NCI-H774 (cell line): ENCODE data around the gene EDDM13.
"Not testable (repeated sequence)": the region's sequence is repeated elsewhere in the genome, so short reads cannot be mapped to it uniquely, and the experiment has no call there.

ENCODE experiments used
- DNase-seq: peaks from one replicate; lab custom pipeline; 2025; lab: John Stamatoyannopoulos, UW

EDDM13 gene

GRCh38 chr19:56272161-56272798 is at the start of gene EDDM13:
Gene EDDM13, plus strand, starts transcription at chr19:56272748. Its CDS starts 87 bp downstream, at chr19:56272835.
- no peak for DNase-seq

DNA sequence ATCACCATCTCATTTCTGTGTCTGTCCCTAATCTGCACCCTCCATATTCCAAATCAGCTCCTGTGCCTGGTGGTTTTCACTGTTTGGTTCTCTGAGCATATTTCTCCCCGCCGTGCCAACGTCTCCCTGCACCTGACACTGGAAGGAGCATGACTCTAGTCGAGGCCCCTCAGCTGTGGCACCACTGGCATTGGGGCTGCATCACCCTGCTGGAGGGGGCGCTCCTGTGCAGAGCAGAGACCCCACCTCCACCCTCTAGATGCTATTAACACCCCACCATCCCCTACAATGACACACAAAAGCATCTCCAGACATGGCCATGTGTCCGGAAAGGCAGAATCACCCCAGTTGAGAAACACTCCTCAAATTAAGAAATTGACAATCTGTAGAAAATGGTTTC is 49.6 kb upstream of the EDDM13 start:
- DNase-seq, result no peak

DNA sequence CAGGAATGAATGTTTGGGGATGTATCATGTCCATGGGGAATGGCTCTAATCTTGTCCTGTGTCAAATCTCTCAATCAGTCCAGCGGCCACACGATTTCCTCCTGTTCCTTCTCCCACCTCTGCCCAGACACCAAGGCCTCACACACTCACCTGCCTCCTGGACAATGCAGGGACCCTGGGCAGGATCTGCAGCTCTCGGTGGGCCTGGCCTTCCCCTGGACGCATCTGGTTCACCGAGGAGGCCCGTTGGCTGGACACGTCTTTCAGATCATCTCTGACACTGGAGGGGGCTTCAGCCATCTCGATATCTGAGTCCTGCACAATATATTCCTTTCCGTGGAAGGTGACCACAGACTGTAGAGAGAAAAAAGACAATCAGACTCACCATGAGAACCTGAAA is 49.1 kb upstream of the EDDM13 start:
- DNase-seq, result no peak

- DNase-seq, result no peak
These were observed 27.3 kb upstream of the EDDM13 start for GRCh38 chr19:56245121-56245740.

DNA sequence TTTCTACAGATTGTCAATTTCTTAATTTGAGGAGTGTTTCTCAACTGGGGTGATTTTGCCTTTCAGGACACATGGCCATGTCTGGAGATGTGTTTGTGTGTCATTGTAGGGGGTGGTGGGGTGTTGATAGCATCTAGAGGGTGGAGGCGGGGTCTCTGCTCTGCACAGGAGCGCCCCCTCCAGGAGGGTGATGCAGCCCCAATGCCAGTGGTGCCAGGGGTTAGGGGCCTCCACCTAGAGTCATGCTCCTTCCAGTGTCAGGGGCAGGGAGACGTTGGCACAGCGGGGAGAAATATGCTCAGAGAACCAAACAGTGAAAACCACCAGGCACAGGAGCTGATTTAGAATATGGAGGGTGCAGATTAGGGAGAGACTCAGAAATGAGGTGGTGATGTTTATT is 26.8 kb upstream of the EDDM13 start:
- DNase-seq, result not testable (repeated sequence)

DNA sequence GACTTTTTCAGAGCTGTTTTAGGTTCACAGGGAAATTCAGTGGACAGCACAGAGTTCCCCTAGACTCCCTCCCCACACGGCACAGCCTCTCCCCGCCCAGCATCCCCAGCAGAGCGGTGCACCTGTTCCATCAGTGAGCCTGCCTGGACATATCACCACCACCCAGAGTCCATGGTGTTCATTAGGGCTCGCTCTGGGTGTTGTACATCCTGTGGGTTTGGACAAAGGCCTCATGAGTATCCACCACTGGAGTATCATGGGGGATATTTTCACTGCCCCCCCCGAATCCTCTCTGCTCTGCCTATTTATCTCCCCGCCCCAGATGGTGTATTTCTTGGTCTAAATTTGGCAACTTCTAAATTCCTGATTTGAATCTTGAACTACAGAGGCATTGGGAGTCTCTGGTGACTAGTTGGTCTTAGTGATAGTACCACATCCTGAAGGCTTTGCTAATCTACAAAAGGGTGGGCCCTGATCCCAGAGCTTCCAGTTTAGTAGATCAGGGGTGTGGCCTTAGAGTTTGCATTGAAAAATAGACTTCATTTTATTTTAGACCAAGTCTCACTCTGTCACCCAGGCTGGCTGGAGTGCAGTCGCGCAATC is 23.7 kb upstream of the EDDM13 start:
- not testable (repeated sequence) for DNase-seq

DNA sequence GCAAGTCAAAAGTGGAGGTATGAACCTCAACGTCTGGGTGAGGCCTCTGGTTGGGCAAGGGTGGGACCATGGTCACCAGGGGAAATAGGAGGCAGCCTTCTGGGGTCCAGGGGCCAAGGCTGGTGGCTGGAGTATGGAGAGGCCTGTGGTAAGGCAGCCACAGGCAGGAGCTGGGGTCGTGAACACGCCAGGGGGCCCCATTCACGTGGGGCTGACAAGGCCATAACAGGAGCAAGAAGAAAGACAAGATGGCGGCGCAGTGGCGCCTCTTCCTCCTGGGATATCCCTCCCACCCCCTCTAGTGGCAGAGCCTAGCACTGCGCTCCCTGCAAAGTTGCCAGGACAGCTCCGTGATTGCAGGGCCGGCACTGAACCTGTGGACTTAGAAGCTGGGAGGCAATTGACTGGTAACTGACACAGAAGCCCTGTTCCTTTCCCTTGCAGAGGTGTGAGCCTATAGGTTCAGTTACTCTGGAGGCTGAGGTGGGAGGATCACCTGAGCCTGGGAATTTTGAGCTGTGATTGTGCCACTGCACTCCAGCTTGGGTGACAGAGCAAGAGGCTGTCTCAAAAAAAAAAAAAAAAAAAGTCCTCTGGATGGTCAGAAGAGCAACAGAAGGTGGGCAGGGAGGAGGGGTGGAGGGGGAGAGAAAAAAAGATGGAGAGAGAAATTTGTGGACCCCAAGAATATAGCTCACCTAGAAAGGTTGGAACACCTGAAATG is 19.7 kb upstream of the EDDM13 start:
- DNase-seq, result no peak

DNA sequence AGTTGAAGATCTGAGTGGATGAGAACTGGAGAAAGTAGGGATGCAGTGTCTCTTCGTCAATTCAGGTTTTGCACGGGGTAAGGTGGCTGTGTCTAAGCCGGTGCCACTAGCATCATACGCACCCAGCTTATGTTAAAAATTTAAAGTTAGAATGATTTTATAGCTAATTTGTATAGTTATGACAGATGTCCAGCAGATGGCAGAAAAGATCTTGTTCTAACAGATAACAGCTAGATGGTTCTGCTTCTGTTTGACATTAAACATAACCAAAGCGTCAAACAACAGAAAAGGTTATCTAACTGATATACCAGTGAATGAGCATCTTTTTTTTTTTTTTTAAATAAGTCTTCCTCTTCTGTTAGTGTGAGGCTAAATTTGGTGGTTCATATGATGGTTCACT is 18.8 kb upstream of the EDDM13 start:
- DNase-seq, result peak; percentile 48

GRCh38 chr19:56258272-56258671 is 14.3 kb upstream of the EDDM13 start:
- no peak for DNase-seq

DNA sequence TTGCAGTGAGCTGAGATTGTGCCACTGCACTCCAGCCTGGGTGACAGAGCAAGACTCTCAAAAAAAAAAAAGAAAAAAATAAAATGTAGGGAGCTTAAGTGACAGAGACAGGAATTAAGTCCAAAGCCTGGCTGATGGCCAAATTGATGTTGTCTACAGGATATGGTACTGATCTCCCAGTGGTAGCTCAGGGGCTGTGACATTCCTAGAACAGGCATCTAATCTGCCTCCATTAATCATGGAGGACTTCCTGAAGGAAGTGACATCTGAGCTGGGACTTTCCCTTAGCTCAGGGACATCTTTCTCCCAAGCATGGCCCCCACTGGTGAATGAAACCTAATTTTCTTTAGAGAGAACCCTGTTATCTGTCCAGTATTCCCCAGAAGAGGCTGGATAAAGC is 11.4 kb upstream of the EDDM13 start:
- no peak for DNase-seq

DNA sequence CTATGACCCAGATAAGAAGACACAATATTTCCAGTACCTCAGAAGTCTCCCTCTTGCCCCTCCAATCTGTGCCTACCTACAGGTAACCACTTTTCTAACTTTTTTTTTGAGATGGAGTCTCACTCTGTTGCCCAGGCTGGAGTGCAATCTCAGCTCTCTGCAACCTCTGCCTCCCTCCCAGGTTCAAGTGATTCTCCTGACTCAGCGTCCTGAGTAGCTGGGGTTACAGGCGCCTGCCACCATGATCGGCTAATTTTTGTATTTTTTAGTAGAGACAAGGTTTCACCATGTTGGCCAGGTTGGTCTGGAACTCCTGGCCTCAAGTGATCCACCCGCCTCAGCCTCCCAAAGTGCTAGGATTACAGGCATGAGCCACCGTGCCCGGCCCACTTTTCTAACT is 10.6 kb upstream of the EDDM13 start:
- not testable (repeated sequence) for DNase-seq

DNA sequence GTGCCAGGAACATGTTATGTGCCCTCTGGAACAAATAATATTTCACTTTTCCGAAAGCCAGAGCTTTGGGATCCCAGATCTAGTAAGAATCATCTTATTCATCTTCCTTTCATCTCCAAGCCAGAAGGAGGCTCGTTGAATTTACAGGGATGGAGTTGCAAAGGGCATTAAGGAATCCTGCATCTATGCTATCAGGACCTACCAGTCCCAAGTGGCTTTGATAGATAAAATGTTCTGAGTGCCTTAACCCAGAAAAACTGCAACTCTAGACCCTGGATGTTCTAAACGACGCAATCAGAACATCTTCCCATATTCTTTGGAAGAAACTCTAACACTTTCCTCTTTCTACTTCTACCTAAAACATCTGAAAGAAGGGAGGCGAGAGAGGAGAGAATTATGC is 9.2 kb upstream of the EDDM13 start:
- DNase-seq, result no peak

DNA sequence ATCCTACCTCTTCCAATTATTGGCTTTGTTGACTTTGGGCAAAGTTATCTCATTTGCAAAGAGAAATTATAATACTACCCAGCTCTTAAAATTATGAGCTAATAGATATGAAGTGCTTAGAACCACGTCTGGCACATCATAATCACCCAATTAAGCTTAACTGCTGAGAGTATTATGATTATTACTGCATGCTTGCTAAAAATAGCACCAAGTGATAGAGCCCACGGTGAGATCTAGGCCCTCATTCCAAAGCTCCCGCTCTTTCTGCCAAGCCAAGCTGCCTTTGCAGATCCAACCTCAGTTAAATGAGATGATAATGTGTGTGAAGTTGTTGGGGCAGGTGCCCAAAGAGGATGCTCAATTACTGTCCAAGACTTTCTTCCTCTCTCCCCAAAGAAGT is 6.5 kb upstream of the EDDM13 start:
- DNase-seq, result no peak

DNA sequence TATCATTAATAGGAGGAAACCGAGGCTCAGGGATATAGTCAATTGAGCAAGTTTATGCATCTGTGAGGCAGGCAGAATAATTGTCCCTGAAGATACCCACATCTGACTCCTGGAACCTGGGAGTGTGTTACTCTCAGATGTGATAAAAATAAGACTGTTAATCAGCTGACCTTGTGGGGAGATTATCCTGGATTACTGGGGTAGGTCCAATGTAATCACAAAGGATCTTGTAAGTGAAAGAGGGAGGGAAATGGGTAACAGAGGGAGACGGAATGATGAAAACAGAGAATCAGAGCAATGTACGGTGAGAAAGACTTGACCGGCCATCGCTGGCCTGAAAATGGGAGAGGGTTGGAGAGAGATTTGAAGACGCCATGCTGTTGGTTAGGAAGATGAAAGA is 3.2 kb upstream of the EDDM13 start:
- no peak for DNase-seq

DNA sequence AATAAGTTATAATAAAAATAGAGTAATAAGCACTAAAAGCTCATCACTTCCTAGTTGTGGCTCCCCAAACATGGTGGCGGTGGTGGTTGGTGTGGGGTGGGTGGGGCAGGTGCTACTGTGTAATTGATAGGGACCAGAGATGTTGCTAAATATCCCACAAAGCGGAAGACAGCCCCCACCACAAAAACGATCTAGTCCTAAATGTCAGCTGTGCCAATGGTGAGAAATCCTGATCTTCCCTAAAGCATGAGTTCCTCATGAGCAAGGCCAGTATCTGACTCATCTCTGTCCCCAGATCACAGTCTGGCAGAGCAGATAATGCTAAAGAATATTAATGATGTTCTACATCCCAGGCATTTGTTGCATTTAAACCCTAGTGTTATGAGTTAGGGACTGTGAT is 1.9 kb upstream of the EDDM13 start:
- DNase-seq, result no peak

DNA sequence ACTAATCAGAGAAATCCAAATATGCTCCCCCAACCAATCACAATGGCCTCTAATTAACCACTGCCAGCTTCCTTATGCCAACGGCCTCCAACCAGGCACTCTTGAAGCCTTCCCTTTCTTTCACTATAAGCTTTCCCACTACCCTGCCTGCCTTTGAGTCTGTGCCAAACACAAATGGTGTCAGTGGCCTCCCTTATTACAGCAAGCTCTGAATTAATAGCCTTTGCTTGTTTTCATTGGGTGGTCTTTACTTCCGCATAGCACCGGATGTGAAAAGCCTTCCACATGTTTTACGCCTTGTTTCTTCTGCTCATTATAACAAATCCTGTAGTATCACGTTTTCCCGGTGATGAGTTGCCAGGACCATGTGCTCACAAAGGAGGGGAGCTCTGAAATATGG is 1.4 kb upstream of the EDDM13 start:
- DNase-seq, result no peak

DNA sequence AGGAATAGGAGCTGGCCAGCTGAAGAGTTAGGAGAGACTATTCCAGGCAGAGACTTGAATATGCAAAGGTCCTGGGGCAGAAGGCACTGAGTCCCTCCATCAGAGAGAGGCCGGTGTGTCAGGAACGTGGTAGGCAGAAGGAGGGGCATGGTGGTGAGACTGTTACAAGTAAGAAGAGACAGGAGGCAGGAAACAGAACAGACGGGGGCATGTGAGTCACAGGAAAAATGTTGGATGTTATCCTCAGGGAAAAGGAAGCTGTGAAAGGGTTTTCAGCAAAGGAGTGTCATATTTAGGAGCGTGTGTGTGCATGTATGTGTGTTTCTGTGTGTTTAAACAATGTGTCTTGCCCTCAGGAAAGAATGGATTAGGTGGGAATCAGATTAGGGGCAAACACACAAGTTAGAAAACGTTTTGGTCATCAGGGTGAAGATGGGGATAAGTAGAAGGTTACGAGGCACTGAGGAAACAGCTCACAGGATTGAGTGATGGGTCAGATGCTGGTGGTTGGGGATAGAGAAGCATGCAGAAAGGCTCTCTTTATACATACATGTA is 1.1 kb downstream of the EDDM13 start:
- DNase-seq, result no peak

GRCh38 chr19:56282809-56283208 is 10.3 kb downstream of the EDDM13 start:
- no peak for DNase-seq

GRCh38 chr19:56284746-56285145 is 12.2 kb downstream of the EDDM13 start:
- DNase-seq, result no peak

- DNase-seq, result no peak
These were observed 17.6 kb downstream of the EDDM13 start for GRCh38 chr19:56290104-56290503.

DNA sequence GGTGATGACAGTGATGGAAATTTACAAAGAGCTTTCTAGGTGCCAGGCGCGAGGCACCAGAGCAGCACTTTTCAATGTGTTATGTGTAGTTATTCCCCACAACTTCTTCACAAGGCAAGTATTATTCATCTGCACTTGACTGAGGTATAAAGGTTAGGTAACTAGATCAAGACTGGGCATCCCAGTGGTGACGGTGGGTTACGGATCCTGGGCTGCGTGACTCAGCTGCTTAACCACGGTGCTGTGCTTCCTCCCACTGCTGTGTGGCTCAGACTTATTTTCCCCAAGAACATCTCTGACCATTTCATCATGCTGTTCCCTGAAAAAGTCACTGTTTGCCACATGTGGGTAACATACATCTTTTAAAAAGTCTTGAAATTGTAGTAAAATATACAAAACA is 19.3 kb downstream of the EDDM13 start:
- no peak for DNase-seq

- peak; percentile 81 for DNase-seq
These were observed 22.0 kb downstream of the EDDM13 start for GRCh38 chr19:56294549-56294948.
